Myocyte (in vitro differentiated cells): Measurements from ENCODE around the gene MEG3. TPM values are rescaled to one million over a fixed set of nuclear protein-coding genes. Genes with fewer than 3 reads are reported as not detected.

Experiments
- DNase-seq: peaks from one replicate; pipeline ENCODE4 v3.0.0-alpha.2; 2012; ENCODE audit warnings: low read depth
- total RNA-seq: library from RNA; depleted of rRNA; stranded (reverse); fragments of >200 nt; gene quantifications from 2 replicates; pipeline ENCODE4 v1.2.3, GENCODE V29; 2014

Gene MEG3
- total RNA-seq, 1 donor from 2014 or later: 289 TPM

GRCh38 chr14:100830681-100831080 lies 4.8 kb downstream of the MEG3 start:
- no peak for DNase-seq

DNA sequence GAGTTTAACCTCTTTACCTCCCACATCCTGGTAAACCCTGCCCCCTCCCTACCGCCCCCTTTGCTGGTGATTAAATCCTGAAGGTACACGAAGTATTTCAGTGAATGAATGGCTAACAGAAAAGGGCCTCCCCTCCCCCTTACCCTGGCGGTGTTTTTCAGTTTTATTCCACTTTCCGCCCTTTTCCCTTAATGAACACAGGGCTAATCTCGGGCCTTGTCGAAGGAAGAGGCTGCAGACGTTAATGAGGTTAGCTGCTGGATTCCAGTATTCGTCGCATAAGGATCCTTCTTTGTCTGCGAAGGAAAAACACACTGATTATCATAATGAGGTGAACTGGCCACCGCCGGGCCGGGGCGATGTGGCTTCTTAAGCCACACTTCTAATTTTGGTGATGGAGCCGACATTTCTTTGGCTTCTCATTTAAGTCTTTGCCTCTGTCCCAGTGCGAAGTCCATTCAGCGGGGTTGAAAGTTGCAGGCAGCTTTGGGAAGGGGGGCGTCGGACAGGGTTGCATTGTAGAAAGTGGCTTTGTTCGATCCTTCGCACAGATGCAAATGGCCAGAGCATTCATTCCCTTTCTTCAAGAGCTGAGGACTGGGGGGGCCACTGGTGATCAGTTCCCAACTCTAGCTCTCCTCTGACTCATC lies 6.5 kb downstream of the MEG3 start:
- no peak for DNase-seq

- no peak for DNase-seq
Measured at GRCh38 chr14:100834082-100834793, 8.3 kb downstream of the MEG3 start.

DNA sequence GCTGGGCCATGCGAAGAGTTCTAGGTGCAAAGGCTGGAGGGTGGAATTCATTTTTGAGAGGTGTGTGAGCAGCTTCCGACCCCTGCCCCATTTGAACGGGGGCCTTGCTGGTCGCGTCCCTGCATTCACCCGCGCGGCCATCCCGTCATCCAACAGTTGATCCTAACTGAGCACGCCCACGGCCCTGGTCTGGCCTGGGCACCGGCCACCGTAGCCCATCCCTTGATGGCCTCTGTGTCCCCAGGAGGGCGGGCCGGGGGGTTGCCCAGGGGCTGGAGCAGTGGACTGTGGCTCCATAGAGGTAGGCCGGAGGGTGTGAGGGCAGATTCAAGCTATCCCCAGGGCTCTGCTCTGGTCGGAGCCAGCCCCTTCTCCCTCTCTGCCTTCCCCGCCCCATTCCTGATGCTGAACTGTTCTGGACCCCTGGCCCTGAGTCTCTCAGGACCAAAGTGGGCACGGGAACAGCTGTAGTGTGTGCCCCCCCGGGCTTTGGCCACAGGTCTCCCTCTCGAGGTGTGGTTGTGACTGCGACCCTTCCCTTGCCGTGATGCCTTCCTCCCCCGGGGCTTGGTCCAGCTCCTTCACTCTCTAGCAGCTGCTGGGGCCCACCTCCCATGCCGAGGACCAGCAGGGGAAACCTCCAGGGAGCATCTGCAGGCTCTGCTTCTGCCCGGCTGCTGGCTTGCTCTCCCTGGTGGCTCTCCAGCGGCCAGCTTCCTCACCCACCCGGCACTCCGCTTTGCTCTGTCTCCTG lies 9.1 kb downstream of the MEG3 start:
- DNase-seq: no peak

GRCh38 chr14:100835548-100836310 lies 9.8 kb downstream of the MEG3 start:
- DNase-seq: no peak

DNA sequence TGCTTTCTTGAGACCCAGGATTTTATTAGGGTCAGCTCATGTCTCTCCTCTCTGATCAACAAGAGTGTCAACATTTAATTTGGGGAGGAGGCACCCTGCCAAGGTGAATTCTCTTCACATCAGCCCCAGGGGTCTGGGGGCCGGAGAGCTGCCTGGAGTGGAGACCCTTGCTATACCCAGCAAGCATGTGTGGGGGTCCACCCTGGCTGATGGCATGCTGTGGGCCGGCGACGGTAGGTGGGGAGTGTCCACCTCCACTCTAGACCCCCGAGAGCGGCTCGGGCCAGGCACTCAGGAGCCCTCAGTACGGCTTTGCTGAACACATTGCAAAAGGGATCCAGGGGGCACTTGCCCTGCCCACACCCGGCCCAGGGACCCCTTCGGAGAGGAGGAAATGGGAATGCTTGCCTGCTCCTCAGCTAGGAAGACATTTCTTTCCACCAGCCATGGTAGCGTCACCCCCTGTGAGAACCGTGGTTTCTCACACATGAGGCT lies 10.4 kb downstream of the MEG3 start:
- no peak for DNase-seq

GRCh38 chr14:100836941-100837804 lies 11.3 kb downstream of the MEG3 start:
- no peak for DNase-seq

DNA sequence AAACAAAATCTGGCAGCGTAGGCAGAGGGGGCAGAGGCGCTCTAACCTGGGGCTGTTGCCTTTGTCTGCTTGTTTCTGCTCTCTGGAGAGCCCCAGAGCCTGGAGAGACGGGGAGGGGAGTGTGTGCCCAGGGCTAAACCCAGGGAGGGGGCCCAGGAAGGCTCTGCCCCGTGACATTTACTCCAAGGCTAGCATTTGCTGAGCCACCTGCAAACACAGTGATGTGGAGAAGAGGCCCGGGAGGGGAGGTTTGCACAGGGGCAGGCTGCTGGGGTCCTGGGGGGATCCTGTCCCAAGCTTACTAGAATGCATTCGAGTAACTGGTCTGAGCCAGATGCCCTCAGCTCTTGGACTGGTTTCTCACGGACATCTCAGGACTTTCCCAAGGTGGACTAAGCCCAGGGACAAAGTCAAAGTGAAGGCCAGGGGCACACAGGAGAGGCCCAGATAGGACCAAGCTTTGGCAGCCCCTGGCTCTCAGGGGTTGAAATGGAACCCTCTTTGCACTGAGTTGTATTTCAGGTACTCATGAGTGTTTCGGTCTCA lies 12.0 kb downstream of the MEG3 start:
- no peak for DNase-seq

GRCh38 chr14:100838493-100839314 lies 12.8 kb downstream of the MEG3 start:
- no peak for DNase-seq

DNA sequence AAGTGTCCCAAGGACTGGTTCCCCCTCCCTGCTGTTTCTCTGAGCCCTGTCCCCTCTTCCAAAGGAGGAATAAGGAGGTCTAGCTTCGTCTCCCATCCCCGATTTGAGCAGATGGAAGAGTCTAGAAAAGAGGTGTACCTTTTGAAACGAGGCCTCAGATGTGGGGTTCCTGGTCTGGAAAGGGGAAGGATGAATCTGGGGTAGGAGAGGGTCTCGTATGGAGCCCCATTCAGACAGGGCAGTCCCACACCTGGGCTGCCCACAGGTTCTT lies 13.3 kb downstream of the MEG3 start:
- DNase-seq: no peak

GRCh38 chr14:100839681-100840111 lies 13.8 kb downstream of the MEG3 start:
- DNase-seq: no peak

- DNase-seq: no peak
Measured at GRCh38 chr14:100840286-100841065, 14.6 kb downstream of the MEG3 start.

DNA sequence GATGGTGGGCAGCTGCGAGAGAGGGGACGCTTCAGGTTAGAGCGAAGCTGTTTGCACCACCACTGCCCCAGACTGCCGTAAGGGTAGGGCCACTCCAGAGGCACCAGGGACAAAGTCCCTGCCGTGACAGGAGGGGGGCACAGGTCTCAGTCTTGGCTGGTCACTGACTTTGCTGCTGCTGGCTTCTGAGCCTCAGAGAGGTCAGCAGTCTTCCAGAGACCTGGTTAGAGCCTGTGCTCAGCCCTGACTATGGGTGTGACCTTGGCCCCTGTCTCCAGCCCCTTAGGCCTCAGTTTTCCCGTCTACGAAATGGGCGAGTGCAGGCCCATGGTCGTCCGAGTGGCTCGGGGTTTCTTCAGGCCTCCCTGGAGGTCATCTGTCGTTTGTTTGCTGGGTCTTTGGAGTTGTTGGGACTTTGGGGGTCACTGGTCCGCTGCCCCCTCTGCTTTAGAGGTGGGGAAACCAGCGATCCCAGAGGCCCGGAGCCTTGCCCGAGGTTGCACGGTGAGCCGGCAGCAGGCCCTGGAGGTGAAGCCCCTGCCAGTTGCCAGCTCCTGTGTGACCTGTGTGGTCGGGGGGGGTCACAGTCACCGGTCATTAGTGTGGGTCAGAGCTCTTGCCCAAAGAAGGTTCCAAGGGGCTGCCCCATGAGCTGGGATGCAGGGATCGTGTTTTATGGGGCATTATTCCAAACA lies 15.3 kb downstream of the MEG3 start:
- DNase-seq: no peak

GRCh38 chr14:100841761-100842403 lies 16.0 kb downstream of the MEG3 start:
- no peak for DNase-seq

DNA sequence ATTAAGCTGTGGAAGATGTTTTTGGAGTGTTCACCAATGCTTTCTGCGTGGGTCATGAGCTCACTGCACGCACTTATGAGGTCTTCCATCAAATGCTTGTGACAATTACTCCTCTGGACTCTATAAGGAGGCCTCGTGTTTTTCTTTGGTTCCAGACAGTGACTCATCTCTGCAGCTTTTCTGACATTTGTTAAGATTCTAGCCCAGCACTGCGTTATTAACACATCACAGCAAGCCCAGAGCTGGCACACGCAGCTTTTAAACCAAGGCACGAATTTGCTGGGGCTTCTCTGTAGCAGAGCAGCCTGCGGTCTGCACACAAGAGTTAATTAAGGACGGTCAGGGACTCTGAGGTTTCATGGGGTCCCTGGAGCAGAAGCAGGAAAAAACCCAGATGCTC lies 16.9 kb downstream of the MEG3 start:
- peak; percentile 22 for DNase-seq

GRCh38 chr14:100844082-100844408 lies 18.1 kb downstream of the MEG3 start:
- no peak for DNase-seq

DNA sequence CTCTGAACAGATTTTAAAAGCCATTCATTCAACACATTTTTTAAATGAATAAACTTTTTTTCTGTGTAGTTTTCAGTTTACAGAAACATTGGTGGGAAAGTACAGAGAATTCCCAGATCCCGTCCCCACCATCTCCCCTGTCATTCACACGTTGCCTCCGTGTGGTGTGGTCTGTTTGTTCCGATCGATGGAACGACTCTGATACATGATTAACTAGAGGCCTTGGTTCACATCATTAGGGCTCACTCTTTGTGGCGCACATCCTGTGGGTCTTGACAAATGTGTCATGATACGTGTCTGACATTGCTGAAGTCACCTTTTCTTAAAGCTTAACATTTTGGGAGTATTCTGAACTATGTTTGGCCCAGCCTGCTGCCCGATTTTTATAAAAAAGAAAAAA lies 18.5 kb downstream of the MEG3 start:
- DNase-seq: no peak

GRCh38 chr14:100844846-100845245 lies 18.9 kb downstream of the MEG3 start:
- DNase-seq: no peak
